Uterus (tissue), 4 donors: ENCODE measurements around the gene PHAF1. TPM values are rescaled to one million over a fixed set of nuclear protein-coding genes. Genes with fewer than 3 reads are reported as not detected.

Experiments
- DNase-seq, 2 donors: peaks; one replicate each; pipeline ENCODE4 v3.0.0-alpha.2; 2019 to 2020
- H3K27ac ChIP-seq, 2 donors: fragments of 200-600 bp; sonication (generic); 1 replicate in 1 of 2; 2 replicates in 1 of 2; pipeline ENCODE4 v1.5.1; 2016 to 2018
- H3K27me3 ChIP-seq, 2 donors: fragments of 200-600 bp; sonication (generic); one replicate each; pipeline ENCODE4 v1.5.1; 2018 to 2019; ENCODE audit warnings: control low read depth in 1 of 2
- H3K36me3 ChIP-seq, 2 donors: fragments of 200-600 bp; sonication (generic); one replicate each; pipeline ENCODE4 v1.5.1; 2019; ENCODE audit warnings: control low read depth in 1 of 2
- H3K4me1 ChIP-seq, 2 donors: fragments of 200-600 bp; sonication (generic); one replicate each; pipeline ENCODE4 v1.5.1; 2018 to 2019; ENCODE audit warnings: control low read depth in 1 of 2
- H3K4me3 ChIP-seq, 2 donors: fragments of 200-600 bp; sonication (generic); 1 replicate in 1 of 2; 2 replicates in 1 of 2; pipeline ENCODE4 v1.5.1; 2018 to 2019; ENCODE audit warnings: mild to moderate bottlenecking in 1 of 2
- H3K9me3 ChIP-seq, 2 donors: fragments of 200-600 bp; sonication (generic); one replicate each; pipeline ENCODE4 v1.5.1; 2019; ENCODE audit warnings: control low read depth in 1 of 2
- POLR2A ChIP-seq, 2 donors: fragments of 450-650 bp; IDR thresholded peaks; one replicate each; pipeline ENCODE4 v1.6.1; 2016; ENCODE audit warnings: antibody characterized with exemption in 2 of 2, mild to moderate bottlenecking in 1 of 2, moderate library complexity in 1 of 2
- intact Hi-C: fragments of 100-400 bp; cut with DNase I; formaldehyde crosslinking; loops from one replicate; pipeline ENCODE4 v1.15.1; 2023; ENCODE audit warnings: low total_unique reads
- total RNA-seq, 4 donors: library from RNA; depleted of rRNA in 3 of 4; stranded (reverse); fragments of >200 nt in 3 of 4; gene quantifications; one replicate each; pipeline versions ENCODE4 v1.1.0 to v1.2.4, GENCODE V29; 2014 to 2023
- TF ChIP-seq, protein P1 (sequence below), 4 experiments: fragments of 200-600 bp in 2 of 4; fragments of 450-650 bp in 2 of 4; sonication (generic) in 2 of 4; IDR thresholded peaks; one replicate each; pipeline ENCODE4 v1.5.1; 2016 to 2019; ENCODE audit warnings: antibody characterized with exemption in 4 of 4, mild to moderate bottlenecking in 2 of 4, moderate library complexity in 1 of 4
- donor health status: DM: yes; HTN: yes; CAD: no.

Gene PHAF1
- total RNA-seq, 4 donors from 2014 or later, result 12.3 to 27.1 (median 21.1) TPM

DNA sequence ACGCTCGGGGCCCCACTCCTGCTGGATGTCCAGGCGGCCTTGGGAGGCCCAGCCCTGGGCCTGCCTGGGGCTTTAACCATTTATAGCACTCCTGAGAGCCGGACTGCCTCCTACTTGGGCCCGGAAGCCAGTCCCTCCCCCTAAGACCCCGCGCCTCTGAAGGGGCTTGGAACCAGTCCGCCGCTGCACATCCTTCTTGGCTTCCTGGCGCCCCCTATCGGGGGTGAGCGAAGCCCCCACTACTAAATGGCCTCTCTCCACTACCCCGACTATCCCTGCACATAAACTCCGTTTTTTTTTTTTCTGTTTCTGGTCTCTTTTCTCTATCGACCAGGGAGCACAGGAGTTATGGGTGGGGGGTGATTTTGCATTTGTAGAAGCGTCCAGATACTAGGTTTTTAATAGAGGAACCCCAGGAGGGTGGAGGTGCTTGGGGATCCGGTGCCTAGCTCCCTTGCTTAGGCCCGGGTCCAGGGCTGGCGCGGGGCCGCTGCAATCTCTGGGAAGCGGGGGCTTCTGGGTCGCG lies 60.0 kb downstream of the PHAF1 start:
- peaks cover 0 to 10% of the 10 kb centered on the region in 2 donors for H3K4me1 ChIP-seq
- H3K4me3 ChIP-seq, result peak overlapping the region; percentile 45 to 49

DNA sequence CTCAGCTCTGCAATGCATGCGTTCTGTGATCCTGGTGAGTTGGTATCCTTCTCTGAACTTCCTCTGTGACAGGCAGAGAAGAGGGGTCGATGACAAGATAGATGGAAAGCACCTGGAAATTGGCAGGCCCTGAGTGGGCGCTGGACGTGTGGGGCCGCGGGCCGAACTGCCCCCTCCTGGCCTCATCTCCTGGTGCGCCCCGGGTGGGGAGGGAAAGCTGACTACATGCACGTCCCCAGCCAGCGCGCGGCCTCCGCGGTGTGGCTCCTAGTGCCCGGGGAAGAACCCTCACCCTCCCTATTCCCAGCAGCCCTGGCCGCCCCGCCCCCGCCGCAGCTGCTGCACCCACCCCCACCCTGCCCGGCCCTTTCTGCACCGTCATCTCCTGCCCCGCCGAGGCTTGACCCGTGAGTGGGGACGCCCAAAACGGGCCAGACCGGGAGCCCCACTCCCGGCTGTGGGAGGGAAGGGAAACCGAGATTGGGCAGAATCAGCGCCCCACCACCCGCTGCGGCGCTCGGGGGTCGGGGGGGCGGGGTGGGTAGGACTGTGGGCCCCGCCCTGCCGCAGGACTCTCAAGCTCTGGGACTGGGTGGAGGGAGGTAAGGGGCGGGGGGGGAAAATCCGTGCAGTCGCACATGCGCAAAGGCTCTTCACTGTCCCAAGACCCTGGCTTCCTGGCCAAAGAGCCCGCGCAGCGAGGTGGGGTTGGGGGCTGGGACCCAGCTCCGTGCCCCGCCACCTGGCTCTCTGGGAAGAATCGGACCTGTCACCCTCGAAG lies 60.6 kb downstream of the PHAF1 start, which contains the start of gene NOL3:
TSS of gene NOL3 (plus strand) at position 371 of the 781 bp plus-strand sequence.
- Histone ChIP-seq H3K4me1 (peaks cover 0 to 10% of the 10 kb centered on the region in 2 donors), H3K4me3 (peak within 1 kb of the TSS; percentile 45 to 49), H3K27ac (peak within 1 kb of the TSS; percentile 85 to 93), H3K9me3 (no peaks in the 10 kb centered on the region), H3K27me3 (no peaks in the 10 kb centered on the region), H3K36me3 (no peaks in the 10 kb centered on the region)
- peak in 1 of 2 donors; percentile 43 for TF ChIP-seq POLR2A (IDR thresholded peaks at IDR 0.05)
- TF ChIP-seq, protein P1, sequence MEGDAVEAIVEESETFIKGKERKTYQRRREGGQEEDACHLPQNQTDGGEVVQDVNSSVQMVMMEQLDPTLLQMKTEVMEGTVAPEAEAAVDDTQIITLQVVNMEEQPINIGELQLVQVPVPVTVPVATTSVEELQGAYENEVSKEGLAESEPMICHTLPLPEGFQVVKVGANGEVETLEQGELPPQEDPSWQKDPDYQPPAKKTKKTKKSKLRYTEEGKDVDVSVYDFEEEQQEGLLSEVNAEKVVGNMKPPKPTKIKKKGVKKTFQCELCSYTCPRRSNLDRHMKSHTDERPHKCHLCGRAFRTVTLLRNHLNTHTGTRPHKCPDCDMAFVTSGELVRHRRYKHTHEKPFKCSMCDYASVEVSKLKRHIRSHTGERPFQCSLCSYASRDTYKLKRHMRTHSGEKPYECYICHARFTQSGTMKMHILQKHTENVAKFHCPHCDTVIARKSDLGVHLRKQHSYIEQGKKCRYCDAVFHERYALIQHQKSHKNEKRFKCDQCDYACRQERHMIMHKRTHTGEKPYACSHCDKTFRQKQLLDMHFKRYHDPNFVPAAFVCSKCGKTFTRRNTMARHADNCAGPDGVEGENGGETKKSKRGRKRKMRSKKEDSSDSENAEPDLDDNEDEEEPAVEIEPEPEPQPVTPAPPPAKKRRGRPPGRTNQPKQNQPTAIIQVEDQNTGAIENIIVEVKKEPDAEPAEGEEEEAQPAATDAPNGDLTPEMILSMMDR (IDR thresholded peaks at IDR 0.05), result no peak
- DNase-seq, result peak; percentile 80 to 83
- intact Hi-C loops, result no loop called here

More for the DNA sequence above, 60.0 kb downstream of the PHAF1 start:
- TF ChIP-seq POLR2A (IDR thresholded peaks at IDR 0.05), result no peak
- TF ChIP-seq, protein P1 (IDR thresholded peaks at IDR 0.05), result peak in 3 of 4 experiments; percentile 17 to 41 (median 19)
- no peak for DNase-seq
- Histone ChIP-seq H3K27me3 (no peaks in the 10 kb centered on the region), H3K27ac (peak overlapping the region; percentile 85 to 93), H3K36me3 (no peaks in the 10 kb centered on the region), H3K9me3 (no peaks in the 10 kb centered on the region)
- intact Hi-C loops, result no loop called here

DNA sequence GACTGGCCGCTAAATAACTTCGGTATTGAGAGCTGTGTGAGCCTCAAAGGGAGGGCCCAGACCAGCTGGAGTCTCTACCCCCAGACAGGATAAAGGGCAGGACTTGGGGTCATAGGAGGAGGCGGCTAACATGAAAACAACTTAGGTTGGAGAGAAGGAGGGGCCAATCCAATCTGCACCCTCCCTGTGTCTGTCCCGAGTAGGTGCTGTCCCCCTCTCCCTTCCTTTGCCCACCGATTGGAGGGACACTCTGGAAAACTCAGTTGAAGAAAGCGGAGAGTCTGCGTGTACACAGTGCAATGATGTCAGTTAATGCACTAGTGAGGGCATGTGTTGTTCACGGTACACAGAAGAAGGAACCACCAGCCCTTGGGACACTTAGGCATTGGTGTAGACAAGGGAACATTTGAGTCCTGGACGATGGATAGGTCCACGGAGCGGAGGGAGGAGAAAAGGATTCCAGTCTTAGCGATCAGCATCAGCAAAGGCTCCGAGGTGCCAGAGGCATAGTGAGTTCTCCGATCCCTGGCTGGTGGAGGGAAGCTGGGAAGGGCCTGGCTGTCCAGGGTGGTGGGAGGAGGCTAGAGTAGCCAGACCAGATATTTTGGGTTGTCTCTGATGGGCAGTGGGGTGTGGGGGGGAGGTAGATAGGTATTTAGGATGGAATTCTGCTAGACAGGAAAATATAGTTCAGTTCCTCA lies 61.4 kb downstream of the PHAF1 start:
- no peaks in the 10 kb centered on the region for H3K36me3 ChIP-seq

DNA sequence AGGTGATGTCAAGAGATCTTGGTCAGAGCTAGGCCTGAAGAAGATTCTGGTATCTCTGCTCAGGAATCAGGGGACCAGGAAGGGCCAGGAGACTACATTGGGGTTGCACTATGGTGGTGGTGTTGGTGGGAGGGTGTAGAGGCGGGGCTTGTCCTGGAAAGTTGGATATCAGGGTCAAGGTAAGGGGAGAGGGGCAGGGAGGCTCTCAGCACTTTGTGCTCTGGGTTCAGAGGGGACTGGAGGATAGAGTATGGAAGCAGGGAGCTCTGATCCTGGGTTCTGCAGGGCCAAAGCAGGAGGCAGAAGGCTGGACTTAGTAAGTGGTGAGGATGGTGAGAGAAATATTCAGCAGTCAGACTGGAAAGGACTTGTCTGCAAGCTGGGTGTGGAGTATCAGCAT lies 63.6 kb downstream of the PHAF1 start:
- no peak for TF ChIP-seq POLR2A (IDR thresholded peaks at IDR 0.05)
- TF ChIP-seq, protein P1 (IDR thresholded peaks at IDR 0.05), result no peak
- peak overlapping the region in 1 of 2 donors; percentile 37 for H3K4me3 ChIP-seq
- H3K36me3 ChIP-seq, result no peaks in the 10 kb centered on the region
- DNase-seq, result no peak
- peaks cover 0 to 10% of the 10 kb centered on the region in 2 donors for H3K4me1 ChIP-seq
- H3K27me3 ChIP-seq, result no peaks in the 10 kb centered on the region
- H3K27ac ChIP-seq, result peak overlapping the region; percentile 73 to 74
- H3K9me3 ChIP-seq, result no peaks in the 10 kb centered on the region
- intact Hi-C loops, result no loop called here

More for the DNA sequence above, 61.4 kb downstream of the PHAF1 start:
- Histone ChIP-seq H3K4me3 (peak overlapping the region; percentile 45 to 49), H3K27me3 (no peaks in the 10 kb centered on the region), H3K27ac (peak overlapping the region; percentile 85 to 93), H3K9me3 (no peaks in the 10 kb centered on the region), H3K4me1 (peaks cover 0 to 10% of the 10 kb centered on the region in 2 donors)
- intact Hi-C loops, result no loop called here
- no peak for DNase-seq
- TF ChIP-seq, protein P1 (IDR thresholded peaks at IDR 0.05), result no peak
- TF ChIP-seq POLR2A (IDR thresholded peaks at IDR 0.05), result no peak
